OCI-LY1 (cell line): ENCODE data around the gene GRB14.

Experiments
- H2AFZ ChIP-seq: fragments of 200-600 bp; sonication (generic), shearing (Covaris generic); 2 replicates; pipeline ENCODE4 v1.6.0; 2014; ENCODE audit warnings: antibody characterized with exemption, mild to moderate bottlenecking, low read length
- H3F3A ChIP-seq: fragments of 200-600 bp; sonication (generic), shearing (Covaris generic); 2 replicates; pipeline ENCODE4 v1.6.0; 2014; ENCODE audit warnings: mild to moderate bottlenecking, antibody characterized with exemption, low read length, moderate library complexity; ENCODE audit not compliant: insufficient read depth
- H3K27ac ChIP-seq: fragments of 200-600 bp; sonication (generic); 2 replicates; pipeline ENCODE4 v1.5.1; 2014; ENCODE audit warnings: low read length, mixed run types, mild to moderate bottlenecking, low read depth; ENCODE audit not compliant: poor library complexity, severe bottlenecking
- H3K27me3 ChIP-seq: fragments of 200-600 bp; sonication (generic); 2 replicates; pipeline ENCODE4 v1.6.0; 2014; ENCODE audit warnings: antibody characterized with exemption, mild to moderate bottlenecking, low read length, moderate library complexity; ENCODE audit not compliant: insufficient read depth
- H3K36me3 ChIP-seq: fragments of 200-600 bp; sonication (generic); 2 replicates; pipeline ENCODE4 v1.6.1; 2014; ENCODE audit warnings: mild to moderate bottlenecking, antibody characterized with exemption, low read length, moderate library complexity, mixed read lengths; ENCODE audit not compliant: insufficient read depth
- H3K4me1 ChIP-seq: fragments of 200-600 bp; sonication (generic); 2 replicates; pipeline ENCODE4 v1.5.1; 2014; ENCODE audit warnings: mild to moderate bottlenecking, low read length, moderate library complexity; ENCODE audit not compliant: insufficient read depth, severe bottlenecking
- H3K4me2 ChIP-seq: fragments of 200-600 bp; sonication (generic), shearing (Covaris generic); 2 replicates; pipeline ENCODE4 v1.6.1; 2014; ENCODE audit warnings: low read length
- H3K4me3 ChIP-seq: fragments of 200-600 bp; sonication (generic); 2 replicates; pipeline ENCODE4 v1.5.1; 2014; ENCODE audit warnings: low read length, low read depth, mild to moderate bottlenecking, mixed read lengths; ENCODE audit not compliant: poor library complexity, severe bottlenecking
- H3K79me2 ChIP-seq: fragments of 200-600 bp; shearing (Covaris generic); 2 replicates; pipeline ENCODE4 v1.6.1; 2016; ENCODE audit warnings: mixed run types, low read length, mixed read lengths; ENCODE audit not compliant: insufficient read depth
- H3K9ac ChIP-seq: fragments of 200-600 bp; sonication (generic), shearing (Covaris generic); 2 replicates; pipeline ENCODE4 v1.6.1; 2014; ENCODE audit warnings: mild to moderate bottlenecking, low read length, mixed read lengths
- H3K9me2 ChIP-seq: fragments of 200-600 bp; sonication (generic), shearing (Covaris generic); 2 replicates; pipeline ENCODE4 v1.6.1; 2014; ENCODE audit warnings: low read depth, mild to moderate bottlenecking, low read length, mixed read lengths
- H3K9me3 ChIP-seq: fragments of 200-600 bp; shearing (Covaris generic); 2 replicates; pipeline ENCODE4 v1.6.1; 2014; ENCODE audit warnings: low read length, mixed read lengths
- H4K20me1 ChIP-seq: fragments of 200-600 bp; sonication (generic), shearing (Covaris generic); 2 replicates; pipeline ENCODE4 v1.6.0; 2016; ENCODE audit warnings: mild to moderate bottlenecking, low read length; ENCODE audit not compliant: insufficient read depth
- CTCF ChIP-seq: fragments of 200-600 bp; sonication (generic), shearing (Covaris generic); IDR thresholded peaks from 2 replicates; pipeline ENCODE4 v1.5.1; 2017; ENCODE audit warnings: mild to moderate bottlenecking, antibody characterized with exemption, low read length, moderate library complexity, mixed read lengths
- EZH2 ChIP-seq: fragments of 200-600 bp; sonication (generic), shearing (Covaris generic); IDR thresholded peaks from 2 replicates; pipeline ENCODE4 v1.8.0; 2017; ENCODE audit warnings: borderline replicate concordance, mixed run types, mild to moderate bottlenecking, antibody characterized with exemption, low read length, moderate library complexity, mixed read lengths

Gene GRB14

GRCh38 chr2:164568317-164568716, 53.0 kb downstream of the GRB14 start:
- TF ChIP-seq CTCF (no peak), EZH2 (no peak)
- Histone ChIP-seq H2AFZ (no peak overlapping the region), H3K9me3 (no peaks in the 10 kb centered on the region), H3K79me2 (no peaks in the 10 kb centered on the region), H3K9ac (no peak overlapping the region), H3K27ac (no peak overlapping the region), H3K27me3 (no peaks in the 10 kb centered on the region), H3K4me1 (no peaks in the 10 kb centered on the region), H3K9me2 (no peaks in the 10 kb centered on the region), H3K4me3 (no peak overlapping the region), H3K4me2 (no peak overlapping the region), H4K20me1 (no peaks in the 10 kb centered on the region), H3K36me3 (no peaks in the 10 kb centered on the region), H3F3A (no peaks in the 10 kb centered on the region)

DNA sequence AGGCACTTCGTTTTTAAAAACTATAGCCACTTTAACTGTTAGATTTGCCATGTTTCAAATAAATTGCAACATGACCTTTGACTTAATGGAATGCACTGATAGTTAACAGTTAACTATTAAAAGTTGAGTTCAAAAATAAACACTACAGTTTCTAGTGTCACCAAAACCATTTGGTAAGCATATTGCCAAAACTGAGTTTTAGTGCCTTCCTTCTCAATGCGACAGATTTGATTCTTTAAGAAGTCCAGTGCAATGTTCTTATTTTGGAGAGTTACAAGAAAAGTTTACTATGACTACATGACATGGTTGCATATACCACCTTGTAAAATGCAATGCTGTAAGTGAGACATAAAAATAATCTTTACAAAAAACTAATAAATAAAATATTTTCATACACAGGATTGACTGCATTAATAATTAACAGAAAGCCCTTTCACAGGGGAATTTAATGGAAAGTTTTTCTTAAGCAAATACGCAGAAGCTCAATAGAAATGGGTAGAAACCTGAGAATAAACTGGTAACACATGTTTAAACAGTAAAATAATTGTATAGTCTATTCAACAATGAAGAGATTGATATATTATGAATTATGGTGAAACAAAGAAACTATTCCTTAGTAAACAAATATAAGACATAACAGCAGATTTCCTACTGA, 53.8 kb downstream of the GRB14 start:
- Histone ChIP-seq H3F3A (no peaks in the 10 kb centered on the region), H2AFZ (no peak overlapping the region), H3K79me2 (no peaks in the 10 kb centered on the region), H3K36me3 (no peaks in the 10 kb centered on the region), H3K4me1 (no peaks in the 10 kb centered on the region), H3K27ac (no peak overlapping the region), H3K9me2 (no peaks in the 10 kb centered on the region), H4K20me1 (no peaks in the 10 kb centered on the region), H3K9ac (no peak overlapping the region), H3K4me3 (no peak overlapping the region), H3K4me2 (no peak overlapping the region), H3K9me3 (no peaks in the 10 kb centered on the region), H3K27me3 (no peaks in the 10 kb centered on the region; the same call in 1 of the 2 replicates)
- no peak for TF ChIP-seq CTCF
- no peak for TF ChIP-seq EZH2

DNA sequence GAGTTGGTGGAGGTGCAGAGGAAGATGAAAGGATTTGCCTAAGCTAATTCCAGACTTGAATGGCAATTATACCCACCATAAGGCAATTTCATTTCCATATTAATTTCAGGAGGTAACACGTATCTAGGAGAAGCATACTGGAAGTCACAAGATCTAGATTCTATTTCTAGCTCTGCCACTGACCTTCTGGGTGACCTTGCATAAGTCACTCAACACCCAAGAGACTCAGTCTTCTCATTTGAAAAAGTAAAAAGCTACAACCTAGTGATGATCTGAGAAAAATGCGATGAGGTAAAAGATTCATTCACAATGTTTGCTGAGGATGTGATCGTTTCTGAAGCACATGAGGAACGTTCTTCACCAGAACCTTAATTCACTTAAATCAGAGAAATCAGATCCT, 55.9 kb downstream of the GRB14 start:
- TF ChIP-seq EZH2 (no peak), CTCF (no peak)
- H2AFZ ChIP-seq = no peak overlapping the region
- no peaks in the 10 kb centered on the region for H4K20me1 ChIP-seq
- no peaks in the 10 kb centered on the region; the same call in 1 of the 2 replicates for H3K27me3 ChIP-seq
- H3K9ac ChIP-seq = no peak overlapping the region
- H3K4me1 ChIP-seq = no peaks in the 10 kb centered on the region
- H3F3A ChIP-seq = no peaks in the 10 kb centered on the region
- no peak overlapping the region for H3K27ac ChIP-seq
- H3K79me2 ChIP-seq = no peaks in the 10 kb centered on the region
- H3K9me3 ChIP-seq = no peaks in the 10 kb centered on the region
- H3K36me3 ChIP-seq = no peaks in the 10 kb centered on the region
- no peak overlapping the region for H3K4me2 ChIP-seq
- H3K4me3 ChIP-seq = no peak overlapping the region
- H3K9me2 ChIP-seq = no peaks in the 10 kb centered on the region
